ENCODE data around the gene CHCHD2. TPM values are rescaled to one million over a fixed set of nuclear protein-coding genes. Genes with fewer than 3 reads are reported as not detected.

Gene CHCHD2
- total and polyA plus RNA-seq, 2 experiments from 2014 or later: 0.94 TPM; not detected in 1

DNA sequence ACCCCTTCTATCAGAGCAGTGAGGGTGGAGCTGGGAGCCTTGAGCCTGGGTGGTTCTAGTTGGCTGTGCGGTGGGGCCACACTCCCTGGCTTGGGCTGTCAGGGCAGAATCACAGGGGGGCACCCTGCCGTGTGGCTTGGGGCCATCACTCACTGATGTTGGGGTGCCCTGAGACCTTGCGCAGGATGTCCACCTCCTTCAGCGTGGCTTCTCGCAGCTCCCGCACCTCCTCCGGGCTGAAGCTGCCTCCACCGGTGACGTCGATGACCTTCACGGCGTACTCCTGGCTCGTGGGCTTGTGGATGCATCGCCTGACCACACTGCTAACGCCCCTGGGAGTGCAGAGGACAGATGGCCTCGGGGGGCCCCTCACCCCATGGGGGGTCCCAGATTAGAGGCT is 18.8 kb downstream of the CHCHD2 start:
- no peak overlapping the region for H3K4me3 Mint-ChIP-seq
- Histone ChIP-seq H2AFZ (no peak overlapping the region), H3K79me2 (replicated peaks; ENCODE audit: insufficient read depth) (no peaks in the 10 kb centered on the region), H3K4me3 (no peak overlapping the region), H3K27ac (ENCODE audit: low read depth) (no peak overlapping the region), H3K4me1 (ENCODE audit: insufficient read depth) (no peaks in the 10 kb centered on the region), H3K27me3 (ENCODE audit: insufficient read depth) (no peaks in the 10 kb centered on the region), H4K20me1 (replicated peaks; ENCODE audit: insufficient read depth) (no peaks in the 10 kb centered on the region), H3K9me2 (ENCODE audit: insufficient read depth) (no peaks in the 10 kb centered on the region), H3K4me2 (no peak overlapping the region), H3F3A (replicated peaks; ENCODE audit: low read depth) (no peaks in the 10 kb centered on the region), H3K36me3 (ENCODE audit: insufficient read depth) (no peaks in the 10 kb centered on the region)
- no peak overlapping the region for H3K27ac Mint-ChIP-seq
- ATAC-seq (no peak), DNase-seq (ENCODE audit: low spot score) (no peak)
- H3K9me3 Mint-ChIP-seq: peaks cover 19% of the 10 kb centered on the region
- H3K27me3 Mint-ChIP-seq (ENCODE audit: insufficient read depth, low read depth, poor library complexity): peaks cover 5% of the 10 kb centered on the region
- TF ChIP-seq, protein P1, sequence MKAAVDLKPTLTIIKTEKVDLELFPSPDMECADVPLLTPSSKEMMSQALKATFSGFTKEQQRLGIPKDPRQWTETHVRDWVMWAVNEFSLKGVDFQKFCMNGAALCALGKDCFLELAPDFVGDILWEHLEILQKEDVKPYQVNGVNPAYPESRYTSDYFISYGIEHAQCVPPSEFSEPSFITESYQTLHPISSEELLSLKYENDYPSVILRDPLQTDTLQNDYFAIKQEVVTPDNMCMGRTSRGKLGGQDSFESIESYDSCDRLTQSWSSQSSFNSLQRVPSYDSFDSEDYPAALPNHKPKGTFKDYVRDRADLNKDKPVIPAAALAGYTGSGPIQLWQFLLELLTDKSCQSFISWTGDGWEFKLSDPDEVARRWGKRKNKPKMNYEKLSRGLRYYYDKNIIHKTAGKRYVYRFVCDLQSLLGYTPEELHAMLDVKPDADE (IDR thresholded peaks at IDR 0.05): no peak
- no peak for TF ChIP-seq CREB1 (CRISPR knock-in tag; IDR thresholded peaks at IDR 0.05; ENCODE audit: low read depth)
- TF ChIP-seq, protein P2, sequence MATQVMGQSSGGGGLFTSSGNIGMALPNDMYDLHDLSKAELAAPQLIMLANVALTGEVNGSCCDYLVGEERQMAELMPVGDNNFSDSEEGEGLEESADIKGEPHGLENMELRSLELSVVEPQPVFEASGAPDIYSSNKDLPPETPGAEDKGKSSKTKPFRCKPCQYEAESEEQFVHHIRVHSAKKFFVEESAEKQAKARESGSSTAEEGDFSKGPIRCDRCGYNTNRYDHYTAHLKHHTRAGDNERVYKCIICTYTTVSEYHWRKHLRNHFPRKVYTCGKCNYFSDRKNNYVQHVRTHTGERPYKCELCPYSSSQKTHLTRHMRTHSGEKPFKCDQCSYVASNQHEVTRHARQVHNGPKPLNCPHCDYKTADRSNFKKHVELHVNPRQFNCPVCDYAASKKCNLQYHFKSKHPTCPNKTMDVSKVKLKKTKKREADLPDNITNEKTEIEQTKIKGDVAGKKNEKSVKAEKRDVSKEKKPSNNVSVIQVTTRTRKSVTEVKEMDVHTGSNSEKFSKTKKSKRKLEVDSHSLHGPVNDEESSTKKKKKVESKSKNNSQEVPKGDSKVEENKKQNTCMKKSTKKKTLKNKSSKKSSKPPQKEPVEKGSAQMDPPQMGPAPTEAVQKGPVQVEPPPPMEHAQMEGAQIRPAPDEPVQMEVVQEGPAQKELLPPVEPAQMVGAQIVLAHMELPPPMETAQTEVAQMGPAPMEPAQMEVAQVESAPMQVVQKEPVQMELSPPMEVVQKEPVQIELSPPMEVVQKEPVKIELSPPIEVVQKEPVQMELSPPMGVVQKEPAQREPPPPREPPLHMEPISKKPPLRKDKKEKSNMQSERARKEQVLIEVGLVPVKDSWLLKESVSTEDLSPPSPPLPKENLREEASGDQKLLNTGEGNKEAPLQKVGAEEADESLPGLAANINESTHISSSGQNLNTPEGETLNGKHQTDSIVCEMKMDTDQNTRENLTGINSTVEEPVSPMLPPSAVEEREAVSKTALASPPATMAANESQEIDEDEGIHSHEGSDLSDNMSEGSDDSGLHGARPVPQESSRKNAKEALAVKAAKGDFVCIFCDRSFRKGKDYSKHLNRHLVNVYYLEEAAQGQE (IDR thresholded peaks at IDR 0.05; ENCODE audit: unreplicated experiment): no peak
- H3K36me3 Mint-ChIP-seq (ENCODE audit: low read depth): peaks cover 10% of the 10 kb centered on the region; the same call in 2 of the 3 replicates
- H3K4me1 Mint-ChIP-seq: no peaks in the 10 kb centered on the region

DNA sequence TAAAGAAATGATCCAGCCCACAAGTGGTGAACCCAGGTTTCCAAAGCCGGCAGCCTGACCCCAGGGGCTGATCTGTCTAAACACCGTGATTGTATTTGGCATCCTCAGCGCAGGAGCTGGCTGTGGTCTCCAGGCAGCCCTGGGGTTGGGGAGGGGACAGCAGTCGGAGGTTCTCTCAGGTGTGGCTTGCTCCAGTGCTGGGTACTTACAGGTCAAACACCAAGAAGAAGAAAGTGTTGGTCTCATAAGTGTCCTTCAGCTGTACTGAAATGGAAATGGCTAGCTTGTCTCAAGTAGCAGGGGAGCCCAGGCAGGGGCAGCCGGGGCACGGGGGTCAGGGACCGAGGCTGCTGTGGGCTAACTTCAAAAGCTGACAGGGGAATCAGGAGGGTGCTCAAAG is 19.5 kb downstream of the CHCHD2 start:
- H2AFZ ChIP-seq: no peak overlapping the region
- H3K4me1 Mint-ChIP-seq: no peaks in the 10 kb centered on the region
- H3K27ac ChIP-seq (ENCODE audit: low read depth): no peak overlapping the region
- H3K4me2 ChIP-seq: no peak overlapping the region
- no peaks in the 10 kb centered on the region for H3K36me3 ChIP-seq (ENCODE audit: insufficient read depth)
- ATAC-seq: no peak
- no peaks in the 10 kb centered on the region for H3K79me2 ChIP-seq (replicated peaks; ENCODE audit: insufficient read depth)
- peaks cover 8% of the 10 kb centered on the region for H3K27me3 Mint-ChIP-seq (ENCODE audit: insufficient read depth, low read depth, poor library complexity)
- TF ChIP-seq JUNB (IDR thresholded peaks at IDR 0.05; ENCODE audit: unreplicated experiment): no peak
- TF ChIP-seq, protein P1 (IDR thresholded peaks at IDR 0.05): no peak
- peaks cover 10% of the 10 kb centered on the region; the same call in 2 of the 3 replicates for H3K36me3 Mint-ChIP-seq (ENCODE audit: low read depth)
- H3K9me3 Mint-ChIP-seq: peaks cover 16% of the 10 kb centered on the region
- no peak overlapping the region for H3K4me3 ChIP-seq
- H3K9me2 ChIP-seq (ENCODE audit: insufficient read depth): no peaks in the 10 kb centered on the region
- H3K4me3 Mint-ChIP-seq: no peak overlapping the region
- no peak overlapping the region for H3K27ac Mint-ChIP-seq
- no peaks in the 10 kb centered on the region for H3K4me1 ChIP-seq (ENCODE audit: insufficient read depth)
- no peaks in the 10 kb centered on the region for H3F3A ChIP-seq (replicated peaks; ENCODE audit: low read depth)
- DNase-seq (ENCODE audit: low spot score): no peak
- no peaks in the 10 kb centered on the region for H3K27me3 ChIP-seq (ENCODE audit: insufficient read depth)
- H4K20me1 ChIP-seq (replicated peaks; ENCODE audit: insufficient read depth): no peaks in the 10 kb centered on the region
